Trophoblast cell (in vitro differentiated cells and primary cell): Measurements from ENCODE around the gene USP35.
"Not testable (repeated sequence)": the region's sequence is repeated elsewhere in the genome, so short reads cannot be mapped to it uniquely, and the experiment has no call there.

Source experiments
- DNase-seq, 2 donors: peaks; one replicate each; pipeline ENCODE4 v3.0.0-alpha.2; 2016
- H2AFZ ChIP-seq: 2 replicates; pipeline ENCODE4 v1.6.1; 2013; ENCODE audit warnings: low read length, moderate library complexity, mild to moderate bottlenecking; ENCODE audit not compliant: insufficient read depth, poor library complexity
- H2AK5ac ChIP-seq: 2 replicates; pipeline ENCODE4 v1.6.1; 2013; ENCODE audit warnings: mild to moderate bottlenecking, low read length
- H2BK120ac ChIP-seq: 2 replicates; pipeline ENCODE4 v1.6.1; 2013; ENCODE audit warnings: low read length, mild to moderate bottlenecking, moderate library complexity; ENCODE audit not compliant: insufficient read depth, poor library complexity
- H2BK12ac ChIP-seq: 2 replicates; pipeline ENCODE4 v1.6.1; 2013; ENCODE audit warnings: mild to moderate bottlenecking, low read length, moderate library complexity
- H2BK5ac ChIP-seq: 2 replicates; pipeline ENCODE4 v1.6.1; 2013; ENCODE audit warnings: low read length, low read depth, moderate library complexity, mild to moderate bottlenecking; ENCODE audit not compliant: poor library complexity
- H3K14ac ChIP-seq: 2 replicates; pipeline ENCODE4 v1.6.1; 2013; ENCODE audit warnings: mild to moderate bottlenecking, low read length
- H3K18ac ChIP-seq: 2 replicates; pipeline ENCODE4 v1.6.1; 2013; ENCODE audit warnings: mild to moderate bottlenecking, low read length
- H3K23ac ChIP-seq: 2 replicates; pipeline ENCODE4 v1.6.1; 2013; ENCODE audit warnings: low read length
- H3K27ac ChIP-seq: 2 replicates; pipeline ENCODE4 v1.5.1; 2013; ENCODE audit warnings: low read depth, mild to moderate bottlenecking, inconsistent platforms, low read length, moderate library complexity
- H3K27me3 ChIP-seq: 2 replicates; pipeline ENCODE4 v1.6.1; 2013; ENCODE audit warnings: inconsistent platforms, mild to moderate bottlenecking, low read length, moderate library complexity; ENCODE audit not compliant: insufficient read depth
- H3K36me3 ChIP-seq, 2 experiments: 1 replicate in 1 of 2; 2 replicates in 1 of 2; pipeline ENCODE4 v1.6.1; 2013; ENCODE audit warnings: low read length in 2 of 2, mild to moderate bottlenecking in 2 of 2, moderate library complexity in 1 of 2; ENCODE audit not compliant: insufficient read depth in 2 of 2, control insufficient read depth in 1 of 2
- H3K4ac ChIP-seq: 2 replicates; pipeline ENCODE4 v1.6.1; 2013; ENCODE audit warnings: low read depth, mild to moderate bottlenecking, low read length, moderate library complexity
- H3K4me1 ChIP-seq, 2 experiments: 1 replicate in 1 of 2; 2 replicates in 1 of 2; pipeline ENCODE4 v1.6.1; 2013; ENCODE audit warnings: low read length in 2 of 2, mild to moderate bottlenecking in 2 of 2, moderate library complexity in 1 of 2; ENCODE audit not compliant: insufficient read depth in 2 of 2, control insufficient read depth in 1 of 2
- H3K4me2 ChIP-seq: 2 replicates; pipeline ENCODE4 v1.6.1; 2013; ENCODE audit warnings: inconsistent platforms, mild to moderate bottlenecking, low read length, moderate library complexity
- H3K4me3 ChIP-seq: 2 replicates; pipeline ENCODE4 v1.5.1; 2013; ENCODE audit warnings: mild to moderate bottlenecking, low read depth, low read length, inconsistent platforms
- H3K79me1 ChIP-seq: one replicate; pipeline ENCODE4 v1.6.1; 2013; ENCODE audit warnings: low read length
- H3K79me2 ChIP-seq: 2 replicates; pipeline ENCODE4 v1.6.1; 2013; ENCODE audit warnings: low read length, mild to moderate bottlenecking; ENCODE audit not compliant: control insufficient read depth, insufficient read depth, poor library complexity
- H3K9ac ChIP-seq: 2 replicates; pipeline ENCODE4 v1.6.1; 2013; ENCODE audit warnings: mild to moderate bottlenecking, low read length
- H3K9me3 ChIP-seq: 2 replicates; pipeline ENCODE4 v1.6.1; 2013; ENCODE audit warnings: low read depth, mild to moderate bottlenecking, control low read depth, inconsistent platforms, low read length; ENCODE audit not compliant: insufficient read depth
- H4K12ac ChIP-seq: 2 replicates; pipeline ENCODE4 v1.6.1; 2013; ENCODE audit warnings: low read depth, mild to moderate bottlenecking, low read length, moderate library complexity
- H4K8ac ChIP-seq: 2 replicates; pipeline ENCODE4 v1.6.1; 2013; ENCODE audit warnings: low read depth, mild to moderate bottlenecking, low read length, moderate library complexity
- H4K91ac ChIP-seq: one replicate; pipeline ENCODE4 v1.6.1; 2013; ENCODE audit warnings: low read depth, mild to moderate bottlenecking, low read length, moderate library complexity
- WGBS: extraction: QIAGEN DNeasy Blood & Tissue Kit; methylation state at CpG from one replicate; pipeline ENCODE4 v1.1.7; 2013; ENCODE audit warnings: missing lambda C conversion rate; ENCODE audit not compliant: insufficient read length, insufficient coverage; ENCODE audit errors: extremely low coverage; 5-methylcytosine and 5-hydroxymethylcytosine counted together

USP35 gene

GRCh38 chr11:78170874-78171549 lies 17.7 kb upstream of the USP35 start:
- Histone ChIP-seq H3K27me3 (no peaks in the 10 kb centered on the region), H4K12ac (no peak overlapping the region), H3K4me2 (no peak overlapping the region), H3K4ac (no peak overlapping the region), H4K91ac (peak overlapping the region; percentile 68), H3K9ac (no peak overlapping the region), H2BK120ac (no peak overlapping the region), H3K4me1 (peaks cover 27% of the 10 kb centered on the region in 2 experiments), H3K14ac (no peak overlapping the region), H2BK5ac (no peak overlapping the region), H2BK12ac (peak overlapping the region; percentile 0), H4K8ac (peak overlapping the region; percentile 2), H2AK5ac (no peak overlapping the region), H3K79me1 (peaks cover 35% of the 10 kb centered on the region), H3K18ac (no peak overlapping the region), H3K79me2 (peaks cover 6% of the 10 kb centered on the region), H2AFZ (no peak overlapping the region), H3K9me3 (no peaks in the 10 kb centered on the region), H3K23ac (no peak overlapping the region), H3K36me3 (peaks cover 19 to 30% of the 10 kb centered on the region in 2 experiments), H3K4me3 (no peak overlapping the region), H3K27ac (no peak overlapping the region)
- DNase-seq, result no peak
- WGBS, result no CpG with 5 or more reads among the region's 7 CpGs

DNA sequence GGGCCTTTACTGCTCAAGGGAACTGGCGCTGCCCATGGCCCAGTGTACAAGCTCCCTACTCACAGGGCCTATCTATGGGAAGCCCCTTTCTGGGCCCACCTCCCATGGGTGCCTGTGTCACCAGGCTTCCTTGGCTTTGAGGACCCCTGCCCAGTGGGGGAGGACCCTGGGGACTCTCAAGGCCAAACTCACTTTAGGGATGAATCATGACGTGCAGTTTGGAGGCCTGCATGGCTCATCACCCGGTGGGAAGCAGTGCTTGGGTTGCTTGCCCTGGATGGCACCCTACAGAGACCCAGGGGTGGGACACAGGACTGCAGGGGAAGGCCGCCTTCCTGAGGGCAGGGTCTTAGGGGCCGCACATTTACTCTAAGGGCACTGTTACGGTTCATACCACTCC lies 16.8 kb upstream of the USP35 start:
- Histone ChIP-seq H4K12ac (no peak overlapping the region), H2BK120ac (no peak overlapping the region), H3K4ac (no peak overlapping the region), H4K8ac (no peak overlapping the region), H3K23ac (no peak overlapping the region), H3K79me2 (peaks cover 6% of the 10 kb centered on the region), H3K36me3 (peaks cover 28 to 38% of the 10 kb centered on the region in 2 experiments), H3K14ac (peak overlapping the region; percentile 7), H3K4me2 (no peak overlapping the region), H3K27me3 (no peaks in the 10 kb centered on the region), H3K4me3 (no peak overlapping the region), H2BK5ac (no peak overlapping the region), H2BK12ac (peak overlapping the region; percentile 46), H3K9me3 (no peaks in the 10 kb centered on the region), H2AK5ac (no peak overlapping the region), H2AFZ (no peak overlapping the region), H4K91ac (peak overlapping the region; percentile 58), H3K27ac (no peak overlapping the region), H3K4me1 (peaks cover 20 to 22% of the 10 kb centered on the region in 2 experiments), H3K79me1 (peaks cover 27% of the 10 kb centered on the region), H3K9ac (no peak overlapping the region), H3K18ac (no peak overlapping the region)
- no CpG with 5 or more reads among the region's 6 CpGs for WGBS
- DNase-seq, result no peak

DNA sequence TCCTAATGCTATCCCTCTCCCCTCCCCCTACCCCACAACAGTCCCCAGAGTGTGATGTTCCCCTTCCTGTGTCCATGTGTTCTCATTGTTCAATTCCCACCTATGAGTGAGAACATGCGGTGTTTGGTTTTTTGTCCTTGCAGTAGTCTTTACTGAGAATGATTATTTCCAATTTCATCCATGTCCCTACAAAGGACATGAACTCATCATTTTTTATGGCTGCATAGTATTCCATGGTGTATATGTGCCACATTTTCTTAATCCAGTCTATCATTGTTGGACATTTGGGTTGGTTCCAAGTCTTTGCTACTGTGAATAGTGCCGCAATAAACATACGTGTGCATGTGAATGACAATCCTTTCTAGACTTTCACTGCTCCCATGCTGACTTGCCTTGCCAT lies 12.9 kb upstream of the USP35 start:
- no CpG with 5 or more reads among the region's 3 CpGs for WGBS
- not testable (repeated sequence) for H3K9me3 ChIP-seq, H3K23ac ChIP-seq, H2BK5ac ChIP-seq, H3K4ac ChIP-seq, H2BK12ac ChIP-seq, H3K9ac ChIP-seq, H4K8ac ChIP-seq, H3K79me2 ChIP-seq, H4K12ac ChIP-seq, DNase-seq, H4K91ac ChIP-seq, H3K79me1 ChIP-seq, H2BK120ac ChIP-seq, H3K18ac ChIP-seq, H2AFZ ChIP-seq, H3K27ac ChIP-seq, H2AK5ac ChIP-seq, H3K4me3 ChIP-seq, H3K14ac ChIP-seq, H3K27me3 ChIP-seq, H3K4me2 ChIP-seq
- Histone ChIP-seq H3K36me3 (peaks cover 32 to 36% of the 10 kb centered on the region in 2 experiments), H3K4me1 (peaks cover 5 to 12% of the 10 kb centered on the region in 2 experiments)

DNA sequence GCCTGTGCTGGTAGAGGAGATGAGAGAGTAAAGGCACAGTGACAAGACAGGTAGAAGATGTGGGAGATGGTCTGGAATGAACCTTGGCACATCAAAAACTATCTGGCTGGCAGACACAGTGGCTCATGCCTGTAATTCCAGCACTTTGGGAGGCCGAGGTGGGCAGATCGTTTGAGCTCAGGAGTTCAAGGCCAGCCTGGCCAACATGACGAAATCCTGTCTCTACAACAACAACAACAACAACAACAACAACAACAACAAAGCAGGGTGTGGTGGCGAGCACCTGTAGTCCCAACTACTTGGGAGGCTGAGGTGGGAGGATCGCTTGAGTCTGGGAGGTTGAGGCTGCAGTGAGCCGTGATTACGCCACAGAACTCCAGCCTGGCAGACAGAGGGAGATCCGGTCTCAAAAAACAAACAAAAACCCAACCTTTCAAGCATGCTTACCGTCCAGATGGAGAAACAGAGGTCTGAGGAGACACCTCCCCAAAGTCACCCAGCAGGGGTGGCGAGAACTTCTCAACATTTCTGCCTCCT lies 12.0 kb upstream of the USP35 start:
- H3K14ac ChIP-seq, result no peak overlapping the region
- H3K23ac ChIP-seq, result no peak overlapping the region
- H4K91ac ChIP-seq, result no peak overlapping the region
- H2AFZ ChIP-seq, result no peak overlapping the region
- H2BK5ac ChIP-seq, result no peak overlapping the region
- H3K4ac ChIP-seq, result peak overlapping the region; percentile 14
- H3K79me2 ChIP-seq, result no peaks in the 10 kb centered on the region
- H4K8ac ChIP-seq, result no peak overlapping the region
- no peak overlapping the region for H3K4me3 ChIP-seq
- no peak overlapping the region for H4K12ac ChIP-seq
- H3K4me2 ChIP-seq, result no peak overlapping the region
- WGBS, result no CpG with 5 or more reads among the region's 10 CpGs
- peaks cover 32 to 36% of the 10 kb centered on the region in 2 experiments for H3K36me3 ChIP-seq
- no peak overlapping the region for H3K9ac ChIP-seq
- H3K18ac ChIP-seq, result no peak overlapping the region
- no peaks in the 10 kb centered on the region for H3K27me3 ChIP-seq
- H2BK120ac ChIP-seq, result peak overlapping the region; percentile 7
- no peak overlapping the region for H2AK5ac ChIP-seq
- no peaks in the 10 kb centered on the region for H3K9me3 ChIP-seq
- H3K27ac ChIP-seq, result no peak overlapping the region
- no peak for DNase-seq
- H2BK12ac ChIP-seq, result no peak overlapping the region
- H3K4me1 ChIP-seq, result peaks cover 5 to 12% of the 10 kb centered on the region in 2 experiments
- peaks cover 6% of the 10 kb centered on the region for H3K79me1 ChIP-seq
